Gastrocnemius medialis (tissue), 4 donors: ENCODE measurements around the gene DIP2B.
"Not testable (repeated sequence)": the region's sequence is repeated elsewhere in the genome, so short reads cannot be mapped to it uniquely, and the experiment has no call there.

Experiments used
- CTCF ChIP-seq, 5 experiments: fragments of 450-650 bp in 3 of 5; fragments of 200-600 bp in 2 of 5; sonication (generic) in 2 of 5; IDR thresholded peaks in 4 of 5; conservative IDR thresholded peaks in 1 of 5; 1 replicate in 4 of 5; 2 replicates in 1 of 5; pipeline ENCODE4 v1.5.1; 2016 to 2019; ENCODE audit warnings: antibody characterized with exemption in 5 of 5, mild to moderate bottlenecking in 3 of 5, moderate library complexity in 3 of 5
- POLR2A ChIP-seq, 2 donors: fragments of 450-650 bp; IDR thresholded peaks; one replicate each; pipeline ENCODE4 v1.6.1; 2017; ENCODE audit warnings: antibody characterized with exemption in 2 of 2, mild to moderate bottlenecking in 2 of 2, moderate library complexity in 2 of 2

DNA sequence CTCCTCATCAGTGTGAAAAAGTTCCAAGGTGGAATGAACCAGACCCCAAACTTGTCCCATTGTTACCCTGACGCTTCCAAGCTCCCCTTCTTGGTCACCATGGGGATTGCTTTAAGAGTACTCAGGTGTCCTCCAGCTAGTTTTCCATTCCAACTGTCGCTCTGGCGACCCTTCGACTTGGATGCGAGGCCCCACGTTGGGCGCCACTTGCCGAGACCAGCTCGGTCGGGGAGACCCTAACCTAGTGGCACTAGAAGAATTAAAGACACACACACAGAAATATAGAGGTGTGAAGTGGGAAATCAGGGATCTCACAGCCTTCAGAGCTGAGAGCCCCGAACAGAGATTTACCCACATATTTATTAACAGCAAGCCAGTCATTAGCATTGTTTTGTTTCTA is 6.7 kb upstream of the DIP2B start:
- not testable (repeated sequence) for TF ChIP-seq CTCF (IDR thresholded peaks at IDR 0.05 in 4 of 5, conservative IDR thresholded peaks at IDR 0.05 in 1 of 5); POLR2A (IDR thresholded peaks at IDR 0.05)
